ENCODE data around the gene EFNA2. TPM values are rescaled to one million over a fixed set of nuclear protein-coding genes. Genes with fewer than 3 reads are reported as not detected.
A peak's percentile ranks its signal among the peaks of the same experiment; 100 is the strongest.

EFNA2 gene
- total RNA-seq, 4 donors from 2014 or later = 30.5 to 112 (median 40.6) TPM

DNA sequence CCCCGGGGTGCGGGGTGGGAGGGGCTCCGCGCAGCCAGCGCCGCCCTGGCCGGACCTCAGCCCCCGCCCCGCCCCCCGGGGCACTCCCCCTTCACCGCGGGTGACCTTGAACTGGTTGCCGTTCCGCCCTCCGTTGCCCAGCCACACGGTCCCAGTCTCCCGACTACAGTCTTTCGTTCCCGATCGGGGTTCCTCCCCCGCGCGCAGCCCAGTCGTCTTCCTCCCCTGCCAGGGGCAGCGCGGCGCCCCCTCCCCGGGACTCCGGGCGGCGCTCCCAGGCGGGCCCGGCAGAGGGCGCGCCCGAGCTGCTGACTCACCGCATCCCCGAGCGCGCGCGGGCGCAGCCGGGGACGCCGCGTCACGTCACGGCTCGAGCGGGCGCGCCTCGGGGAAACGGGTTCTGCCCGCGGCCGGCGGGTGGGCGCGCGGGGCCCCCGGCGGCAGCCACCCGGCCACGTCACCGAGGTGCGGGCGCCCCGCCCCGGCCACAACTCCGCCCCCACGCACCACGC, 36.8 kb upstream of the EFNA2 start:
- H3K27ac ChIP-seq = peak overlapping the region; percentile 98 to 99 (median 98)
- in situ Hi-C loops (cut with MboI; ENCODE audit: low pct_ligation_motif_present in 1 of 4, low pct_unique_long_range_greater_than_20kb in 1 of 4, low sequenced_read_pairs in 3 of 4) (no loop called here), intact Hi-C loops (cut with DNase I; ENCODE audit: low total_unique reads) (loop anchor here (10.0 kb wide), 2 partner anchors 144 to 224 kb away; partner anchors contain the start of genes CNN2, GPX4, RNU6-2 and TMEM259)
- 1% methylated on average over 39 of the region's 74 CpGs; no CpG with 5 or more reads in 1 of the 2 donors for WGBS, 2 donors (ENCODE audit: low coverage in 1 of 2)
- H3K36me3 ChIP-seq = peaks cover 0 to under 1% (median 0%) of the 10 kb centered on the region in 4 donors
- H3K9me3 ChIP-seq = no peaks in the 10 kb centered on the region
- peaks cover 39 to 64% (median 61%) of the 10 kb centered on the region in 4 donors for H3K4me1 ChIP-seq
- no peaks in the 10 kb centered on the region for H3K27me3 ChIP-seq
- TF ChIP-seq, protein P1, sequence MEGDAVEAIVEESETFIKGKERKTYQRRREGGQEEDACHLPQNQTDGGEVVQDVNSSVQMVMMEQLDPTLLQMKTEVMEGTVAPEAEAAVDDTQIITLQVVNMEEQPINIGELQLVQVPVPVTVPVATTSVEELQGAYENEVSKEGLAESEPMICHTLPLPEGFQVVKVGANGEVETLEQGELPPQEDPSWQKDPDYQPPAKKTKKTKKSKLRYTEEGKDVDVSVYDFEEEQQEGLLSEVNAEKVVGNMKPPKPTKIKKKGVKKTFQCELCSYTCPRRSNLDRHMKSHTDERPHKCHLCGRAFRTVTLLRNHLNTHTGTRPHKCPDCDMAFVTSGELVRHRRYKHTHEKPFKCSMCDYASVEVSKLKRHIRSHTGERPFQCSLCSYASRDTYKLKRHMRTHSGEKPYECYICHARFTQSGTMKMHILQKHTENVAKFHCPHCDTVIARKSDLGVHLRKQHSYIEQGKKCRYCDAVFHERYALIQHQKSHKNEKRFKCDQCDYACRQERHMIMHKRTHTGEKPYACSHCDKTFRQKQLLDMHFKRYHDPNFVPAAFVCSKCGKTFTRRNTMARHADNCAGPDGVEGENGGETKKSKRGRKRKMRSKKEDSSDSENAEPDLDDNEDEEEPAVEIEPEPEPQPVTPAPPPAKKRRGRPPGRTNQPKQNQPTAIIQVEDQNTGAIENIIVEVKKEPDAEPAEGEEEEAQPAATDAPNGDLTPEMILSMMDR (IDR thresholded peaks at IDR 0.05) = peak; percentile 69 to 92 (median 84)
- TF ChIP-seq POLR2AphosphoS5 (IDR thresholded peaks at IDR 0.05) (no peak), POLR2A (IDR thresholded peaks at IDR 0.05) (no peak)
- peak overlapping the region; percentile 74 to 91 (median 80) for H3K4me3 ChIP-seq
- DNase-seq = peak; percentile 86

DNA sequence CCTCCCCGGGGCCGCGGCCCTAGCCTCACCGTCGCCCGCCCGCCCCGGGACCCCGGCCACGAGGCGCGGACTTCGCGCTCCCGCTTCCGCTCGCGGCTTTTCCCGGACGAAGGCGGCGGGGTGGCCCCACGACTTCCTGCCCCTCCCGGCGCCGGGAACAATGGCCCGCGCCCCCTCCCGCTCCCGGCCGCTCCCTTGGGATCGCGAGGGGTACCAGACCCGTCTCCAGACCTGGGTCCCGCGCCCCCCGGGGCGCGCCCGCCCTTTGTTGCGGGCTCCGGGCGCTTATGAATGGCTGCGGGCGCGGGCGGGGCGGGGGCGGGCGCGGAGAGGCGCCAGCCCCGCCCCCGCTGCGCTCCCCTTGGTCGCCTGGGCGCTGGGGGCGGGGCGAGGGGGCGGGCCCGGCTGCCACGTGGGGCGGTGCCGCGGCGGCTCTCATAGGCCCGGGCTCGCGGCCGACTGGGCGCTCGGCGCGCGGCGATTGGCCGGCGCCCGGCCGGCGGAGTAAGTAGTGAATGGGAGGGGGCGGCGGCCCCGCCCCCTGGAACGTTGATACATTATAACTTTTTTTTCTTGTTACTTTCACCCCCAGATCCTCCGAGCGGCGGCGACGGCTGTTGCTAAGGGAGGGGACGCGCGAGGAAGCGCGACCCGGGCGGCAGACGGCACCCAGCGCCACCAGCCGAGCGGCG, 36.2 kb upstream of the EFNA2 start:
- intact Hi-C loops (cut with DNase I; ENCODE audit: low total_unique reads) = loop anchor here (10.0 kb wide), 2 partner anchors 145 to 225 kb away; partner anchors contain the start of genes CNN2, GPX4, RNU6-2 and TMEM259
- H3K4me1 ChIP-seq = peaks cover 39 to 64% (median 61%) of the 10 kb centered on the region in 4 donors

DNA sequence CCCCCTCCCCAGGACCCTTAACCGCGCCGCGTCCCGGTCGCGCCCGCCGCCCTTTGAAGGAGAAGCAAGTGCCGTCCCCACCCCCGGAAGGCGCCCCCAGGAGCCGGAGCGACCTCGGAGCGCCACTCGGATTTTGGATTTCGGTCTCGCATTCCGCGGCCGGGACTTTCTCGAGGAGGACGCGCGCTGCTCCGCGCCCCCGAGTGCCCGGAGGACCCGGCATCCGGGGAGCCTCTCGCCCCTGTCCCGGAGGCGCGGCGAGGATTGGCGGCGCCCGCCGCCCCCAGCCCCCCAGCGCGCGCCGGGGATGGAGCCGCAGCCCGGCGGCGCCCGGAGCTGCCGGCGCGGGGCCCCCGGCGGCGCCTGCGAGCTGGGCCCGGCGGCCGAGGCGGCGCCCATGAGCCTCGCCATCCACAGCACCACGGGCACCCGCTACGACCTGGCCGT, 35.7 kb upstream of the EFNA2 start:
- H3K4me1 ChIP-seq = peaks cover 33 to 64% (median 61%) of the 10 kb centered on the region in 4 donors
- TF ChIP-seq POLR2AphosphoS5 (IDR thresholded peaks at IDR 0.05) = peak in 1 of 3 donors; percentile 2
- no peak for TF ChIP-seq POLR2A (IDR thresholded peaks at IDR 0.05)
- DNase-seq = no peak
- no peaks in the 10 kb centered on the region for H3K9me3 ChIP-seq
- H3K36me3 ChIP-seq = peaks cover 0 to 12% (median 6%) of the 10 kb centered on the region in 4 donors
- WGBS, 2 donors (ENCODE audit: low coverage in 1 of 2) = 0% methylated on average over 35 of the region's 67 CpGs; no CpG with 5 or more reads in 1 of the 2 donors
- intact Hi-C loops (cut with DNase I; ENCODE audit: low total_unique reads) = loop anchor here (10.0 kb wide), 2 partner anchors 145 to 225 kb away; partner anchors contain the start of genes CNN2, GPX4, RNU6-2 and TMEM259
- in situ Hi-C loops (cut with MboI; ENCODE audit: low pct_ligation_motif_present in 1 of 4, low pct_unique_long_range_greater_than_20kb in 1 of 4, low sequenced_read_pairs in 3 of 4) = no loop called here
- H3K4me3 ChIP-seq = peak overlapping the region; percentile 80 to 94 (median 89)
- peak overlapping the region; percentile 98 to 99 (median 98) for H3K27ac ChIP-seq
- H3K27me3 ChIP-seq = no peaks in the 10 kb centered on the region

More for the DNA sequence above, 36.2 kb upstream of the EFNA2 start:
- H3K27me3 ChIP-seq = no peaks in the 10 kb centered on the region
- H3K9me3 ChIP-seq = no peaks in the 10 kb centered on the region
- WGBS, 2 donors (ENCODE audit: low coverage in 1 of 2) = 0% methylated on average over 42 of the region's 102 CpGs; no CpG with 5 or more reads in 1 of the 2 donors
- peak; percentile 42 for TF ChIP-seq EP300 (IDR thresholded peaks at IDR 0.05; ENCODE audit: low read depth)
- TF ChIP-seq, protein P1 (IDR thresholded peaks at IDR 0.05) = no peak
- TF ChIP-seq POLR2AphosphoS5 (IDR thresholded peaks at IDR 0.05) = peak; percentile 93 to 98 (median 95)
- TF ChIP-seq POLR2A (IDR thresholded peaks at IDR 0.05) = peak; percentile 93
- peak; percentile 96 for DNase-seq
- peak overlapping the region; percentile 80 to 94 (median 89) for H3K4me3 ChIP-seq
- H3K36me3 ChIP-seq = peaks cover 0 to 6% (median 1%) of the 10 kb centered on the region in 4 donors
- in situ Hi-C loops (cut with MboI; ENCODE audit: low pct_ligation_motif_present in 1 of 4, low pct_unique_long_range_greater_than_20kb in 1 of 4, low sequenced_read_pairs in 3 of 4) = no loop called here
- peak overlapping the region; percentile 98 to 99 (median 98) for H3K27ac ChIP-seq

DNA sequence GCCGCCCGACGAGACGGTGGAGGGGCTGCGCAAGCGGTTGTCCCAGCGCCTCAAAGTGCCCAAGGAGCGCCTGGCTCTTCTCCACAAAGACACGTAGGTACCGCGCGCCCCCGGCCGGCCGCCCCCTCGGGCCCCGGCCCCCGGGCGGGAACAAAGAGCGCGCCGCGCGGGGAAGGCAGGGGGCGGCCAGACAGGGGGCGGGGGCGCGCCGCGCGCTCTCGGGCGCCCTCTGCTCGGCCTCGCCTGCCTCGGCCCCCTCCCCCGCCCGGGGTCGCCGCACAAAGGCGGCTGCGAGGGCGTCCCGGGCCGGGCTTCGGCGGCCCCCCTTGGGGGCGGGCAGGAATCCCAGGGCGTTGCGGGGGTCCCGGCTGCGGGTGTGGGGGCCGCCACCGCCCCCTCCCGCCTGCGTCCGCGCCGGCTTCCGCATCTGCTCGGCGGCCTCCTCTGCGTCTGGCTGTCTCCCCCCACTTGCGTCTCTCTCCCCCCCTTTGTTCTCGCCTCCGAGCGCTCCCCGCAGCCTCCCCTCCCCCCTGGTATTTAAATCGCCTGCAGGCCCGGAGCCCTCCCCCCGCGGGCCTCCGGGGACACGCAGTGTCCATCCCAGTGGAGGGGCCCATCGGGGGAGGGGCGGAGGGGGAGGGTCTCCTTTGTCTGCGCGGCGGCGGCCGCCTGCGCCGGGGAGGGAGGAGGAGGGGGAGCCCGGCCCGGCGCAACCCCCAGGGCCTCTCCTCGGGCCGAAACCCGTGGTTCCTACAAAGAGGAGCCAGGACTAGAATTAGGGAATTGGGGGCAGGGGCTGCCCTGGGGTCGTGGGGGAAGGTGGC, 35.0 kb upstream of the EFNA2 start:
- Histone ChIP-seq H3K4me3 (peak overlapping the region; percentile 80 to 91 (median 88)), H3K27ac (peak overlapping the region; percentile 98 to 99 (median 98)), H3K27me3 (no peaks in the 10 kb centered on the region), H3K9me3 (no peaks in the 10 kb centered on the region), H3K36me3 (peaks cover 0 to 18% (median 11%) of the 10 kb centered on the region in 4 donors), H3K4me1 (peaks cover 31 to 64% (median 61%) of the 10 kb centered on the region in 4 donors)
- intact Hi-C loops (cut with DNase I; ENCODE audit: low total_unique reads) (no loop called here), in situ Hi-C loops (cut with MboI; ENCODE audit: low pct_ligation_motif_present in 1 of 4, low pct_unique_long_range_greater_than_20kb in 1 of 4, low sequenced_read_pairs in 3 of 4) (no loop called here)
- TF ChIP-seq, protein P1 (IDR thresholded peaks at IDR 0.05) = no peak
- peak in 1 of 3 donors; percentile 40 for TF ChIP-seq POLR2AphosphoS5 (IDR thresholded peaks at IDR 0.05)
- WGBS, 2 donors (ENCODE audit: low coverage in 1 of 2) = 0% methylated on average over 26 of the region's 90 CpGs; no CpG with 5 or more reads in 1 of the 2 donors
- peak; percentile 76 for DNase-seq
